PC-3 (cell line): Measurements from ENCODE around the gene CACNA1H. TPM values are rescaled to one million over a fixed set of nuclear protein-coding genes. Genes with fewer than 3 reads are reported as not detected.

ENCODE experiments used
- ATAC-seq: fragments of 200-7000 bp; cut with Tn5 transposase; 2 replicates; pipeline ENCODE4 v1.9.1; 2020; ENCODE audit warnings: mild to moderate bottlenecking, moderate library complexity
- BruUV-seq: library from RNA; stranded (reverse); fragments of 400-500 nt; replicated peaks from 2 replicates; lab custom pipeline; 2021; lab: Mats Ljungman, UMichigan
- CTCF ChIA-PET: fragments of 300-600 bp; sonication (Branson Sonifier 250); formaldehyde crosslinking; loops from one replicate; lab custom pipeline; 2022; ENCODE audit warnings: antibody characterized with exemption; lab: Charles Lee
- POLR2A ChIA-PET: fragments of 300-600 bp; sonication (Branson Sonifier 250); formaldehyde crosslinking; loops from one replicate; lab custom pipeline; 2022; ENCODE audit warnings: antibody characterized with exemption; ENCODE audit not compliant: unreplicated experiment; lab: Charles Lee
- DNase-seq: peaks from one replicate; pipeline ENCODE4 v3.0.0-alpha.2; 2015
- H2AFZ ChIP-seq: fragments of 300-600 bp; sonication (generic); 2 replicates; pipeline ENCODE4 v1.6.0; 2016; ENCODE audit warnings: antibody characterized with exemption, low read length
- H3F3A ChIP-seq: fragments of 300-600 bp; sonication (generic); one replicate; pipeline ENCODE4 v1.6.0; 2017; ENCODE audit warnings: antibody characterized with exemption, low read length, control low read depth, mild to moderate bottlenecking; ENCODE audit not compliant: unreplicated experiment
- H3K27ac ChIP-seq: fragments of 300-600 bp; sonication (generic); 2 replicates; pipeline ENCODE4 v1.5.1; 2016; ENCODE audit warnings: mild to moderate bottlenecking, low read length
- H3K27me3 ChIP-seq: fragments of 300-600 bp; sonication (generic); 2 replicates; pipeline ENCODE4 v1.6.1; 2016; ENCODE audit warnings: low read length, mixed read lengths
- H3K36me3 ChIP-seq: fragments of 300-600 bp; sonication (generic); 2 replicates; pipeline ENCODE4 v1.6.1; 2016; ENCODE audit warnings: low read depth, mixed run types, low read length, mixed read lengths
- H3K4me1 ChIP-seq: fragments of 300-600 bp; sonication (generic); 2 replicates; pipeline ENCODE4 v1.5.1; 2016; ENCODE audit warnings: low read length; ENCODE audit not compliant: insufficient read depth
- H3K4me2 ChIP-seq: fragments of 300-600 bp; sonication (generic); 2 replicates; pipeline ENCODE4 v1.6.0; 2016; ENCODE audit warnings: low read length
- H3K4me3 ChIP-seq: fragments of 300-600 bp; sonication (generic); 2 replicates; pipeline ENCODE4 v1.5.1; 2016; ENCODE audit warnings: mild to moderate bottlenecking, low read length, mixed read lengths
- H3K79me2 ChIP-seq: fragments of 300-600 bp; sonication (generic); 2 replicates; pipeline ENCODE4 v1.6.1; 2017; ENCODE audit warnings: low read length, mixed read lengths
- H3K9ac ChIP-seq: fragments of 300-600 bp; sonication (generic); 2 replicates; pipeline ENCODE4 v1.6.0; 2016; ENCODE audit warnings: mild to moderate bottlenecking, low read length
- H3K9me2 ChIP-seq: fragments of 300-600 bp; sonication (generic); replicated peaks from 2 replicates; pipeline ENCODE4 v1.6.1; 2016; ENCODE audit warnings: mixed run types, low read length, mixed read lengths
- H3K9me3 ChIP-seq: fragments of 300-600 bp; sonication (generic); 2 replicates; pipeline ENCODE4 v1.6.1; 2016; ENCODE audit warnings: low read length, mixed read lengths
- H4K20me1 ChIP-seq: fragments of 300-600 bp; sonication (generic); 2 replicates; pipeline ENCODE4 v1.6.1; 2016; ENCODE audit warnings: low read length, mixed read lengths
- EZH2 ChIP-seq: fragments of 300-600 bp; sonication (generic); IDR thresholded peaks from one replicate; pipeline ENCODE4 v1.6.1; 2017; ENCODE audit warnings: antibody characterized with exemption, mild to moderate bottlenecking, low read length; ENCODE audit not compliant: unreplicated experiment
- EZH2phosphoT487 ChIP-seq: fragments of 300-600 bp; sonication (generic); IDR thresholded peaks from 2 replicates; pipeline ENCODE4 v1.6.1; 2018; ENCODE audit warnings: mild to moderate bottlenecking, antibody characterized with exemption, low read length, borderline replicate concordance
- intact Hi-C: fragments of 100-400 bp; cut with micrococcal nuclease; formaldehyde crosslinking; loops from 2 replicates; pipeline ENCODE4 v1.9.0; 2023
- total RNA-seq: library from RNA; depleted of rRNA; stranded (reverse); fragments of >200 nt; gene quantifications from 2 replicates; pipeline ENCODE4 v1.2.3, GENCODE V29; 2014
- TF ChIP-seq, protein P1 (sequence below): fragments of 300-600 bp; sonication (generic); conservative IDR thresholded peaks from 2 replicates; pipeline ENCODE4 v1.5.1; 2017; ENCODE audit warnings: antibody characterized with exemption, low read depth, mild to moderate bottlenecking, low read length

Gene CACNA1H
- total RNA-seq, 1 experiment from 2014 or later, result 4.1 TPM

- CTCF ChIA-PET, result no interaction called here
- BruUV-seq, result no TSS peak
- no peaks in the 10 kb centered on the region for H3K9me2 ChIP-seq
These were observed 49.4 kb downstream of the CACNA1H start for GRCh38 chr16:1202274-1202673.

DNA sequence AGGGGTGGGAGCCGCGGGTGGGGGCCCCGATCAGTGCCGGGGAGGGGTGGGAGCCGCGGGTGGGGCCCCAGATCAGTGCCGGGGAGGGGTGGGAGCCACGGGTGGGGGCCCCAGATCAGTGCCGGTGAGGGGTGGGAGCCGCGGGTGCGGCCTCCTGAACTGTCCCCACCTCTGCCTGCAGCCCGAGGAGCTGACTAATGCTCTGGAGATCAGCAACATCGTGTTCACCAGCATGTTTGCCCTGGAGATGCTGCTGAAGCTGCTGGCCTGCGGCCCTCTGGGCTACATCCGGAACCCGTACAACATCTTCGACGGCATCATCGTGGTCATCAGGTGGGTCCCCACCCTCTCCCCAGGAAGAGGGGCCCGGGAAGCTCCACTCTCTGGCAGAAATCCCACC, 52.0 kb downstream of the CACNA1H start:
- H3F3A ChIP-seq, result no peaks in the 10 kb centered on the region
- H3K9me2 ChIP-seq, result no peaks in the 10 kb centered on the region
- H3K36me3 ChIP-seq, result no peaks in the 10 kb centered on the region
- no peak for DNase-seq
- H3K4me2 ChIP-seq, result no peak overlapping the region
- no TSS peak for BruUV-seq
- H4K20me1 ChIP-seq, result no peaks in the 10 kb centered on the region
- H3K27ac ChIP-seq, result no peak overlapping the region
- ChIA-PET POLR2A (no interaction called here), CTCF (no interaction called here)
- H2AFZ ChIP-seq, result no peak overlapping the region
- no peaks in the 10 kb centered on the region for H3K27me3 ChIP-seq
- H3K4me1 ChIP-seq, result no peaks in the 10 kb centered on the region
- ATAC-seq, result no peak
- intact Hi-C loops, result no loop called here
- TF ChIP-seq EZH2 (no peak), EZH2phosphoT487 (no peak)
- TF ChIP-seq, protein P1, sequence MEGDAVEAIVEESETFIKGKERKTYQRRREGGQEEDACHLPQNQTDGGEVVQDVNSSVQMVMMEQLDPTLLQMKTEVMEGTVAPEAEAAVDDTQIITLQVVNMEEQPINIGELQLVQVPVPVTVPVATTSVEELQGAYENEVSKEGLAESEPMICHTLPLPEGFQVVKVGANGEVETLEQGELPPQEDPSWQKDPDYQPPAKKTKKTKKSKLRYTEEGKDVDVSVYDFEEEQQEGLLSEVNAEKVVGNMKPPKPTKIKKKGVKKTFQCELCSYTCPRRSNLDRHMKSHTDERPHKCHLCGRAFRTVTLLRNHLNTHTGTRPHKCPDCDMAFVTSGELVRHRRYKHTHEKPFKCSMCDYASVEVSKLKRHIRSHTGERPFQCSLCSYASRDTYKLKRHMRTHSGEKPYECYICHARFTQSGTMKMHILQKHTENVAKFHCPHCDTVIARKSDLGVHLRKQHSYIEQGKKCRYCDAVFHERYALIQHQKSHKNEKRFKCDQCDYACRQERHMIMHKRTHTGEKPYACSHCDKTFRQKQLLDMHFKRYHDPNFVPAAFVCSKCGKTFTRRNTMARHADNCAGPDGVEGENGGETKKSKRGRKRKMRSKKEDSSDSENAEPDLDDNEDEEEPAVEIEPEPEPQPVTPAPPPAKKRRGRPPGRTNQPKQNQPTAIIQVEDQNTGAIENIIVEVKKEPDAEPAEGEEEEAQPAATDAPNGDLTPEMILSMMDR, result no peak
- no peak overlapping the region for H3K9ac ChIP-seq
- no peaks in the 10 kb centered on the region for H3K9me3 ChIP-seq
- H3K4me3 ChIP-seq, result no peak overlapping the region
- H3K79me2 ChIP-seq, result no peaks in the 10 kb centered on the region

More at GRCh38 chr16:1202274-1202673, 49.4 kb downstream of the CACNA1H start:
- no peak for DNase-seq
- Histone ChIP-seq H2AFZ (no peak overlapping the region), H3K4me2 (no peak overlapping the region), H3K4me1 (no peaks in the 10 kb centered on the region), H3K27me3 (no peaks in the 10 kb centered on the region), H3K9me3 (no peaks in the 10 kb centered on the region), H3K79me2 (no peaks in the 10 kb centered on the region), H3K36me3 (no peaks in the 10 kb centered on the region), H4K20me1 (no peaks in the 10 kb centered on the region), H3K27ac (no peak overlapping the region), H3K9ac (no peak overlapping the region), H3K4me3 (no peak overlapping the region), H3F3A (no peaks in the 10 kb centered on the region)
- TF ChIP-seq EZH2phosphoT487 (no peak), EZH2 (no peak)
- TF ChIP-seq, protein P1, result no peak
- no peak for ATAC-seq
- intact Hi-C loops, result no loop called here
- POLR2A ChIA-PET, result no interaction called here

DNA sequence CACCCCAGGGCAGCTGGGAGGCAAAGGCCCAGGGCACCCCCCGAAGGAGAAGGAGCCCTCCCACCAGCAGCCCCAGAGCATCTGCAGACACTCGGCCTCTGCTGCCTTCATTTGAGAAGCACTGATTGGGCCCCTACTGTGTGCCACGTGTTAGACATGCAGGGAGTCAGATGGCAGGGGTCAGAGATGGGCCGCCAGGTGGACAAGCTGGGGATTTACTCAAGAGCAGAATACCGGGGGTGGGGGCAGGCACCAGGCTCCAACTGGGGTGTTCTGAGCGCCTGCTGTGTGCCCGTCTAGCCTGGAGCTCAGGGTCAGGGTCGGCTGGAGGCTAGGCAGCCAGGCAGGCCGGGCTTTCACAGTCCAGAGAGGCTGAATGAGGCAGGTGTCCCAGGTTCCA, 53.4 kb downstream of the CACNA1H start:
- ChIA-PET CTCF (no interaction called here), POLR2A (no interaction called here)
- Histone ChIP-seq H3K9me3 (no peaks in the 10 kb centered on the region), H3K4me2 (no peak overlapping the region), H3K27ac (no peak overlapping the region), H4K20me1 (no peaks in the 10 kb centered on the region), H3K4me1 (no peaks in the 10 kb centered on the region), H3F3A (no peaks in the 10 kb centered on the region), H3K9ac (no peak overlapping the region), H3K27me3 (no peaks in the 10 kb centered on the region), H2AFZ (no peak overlapping the region), H3K36me3 (no peaks in the 10 kb centered on the region), H3K9me2 (no peaks in the 10 kb centered on the region), H3K79me2 (no peaks in the 10 kb centered on the region), H3K4me3 (no peak overlapping the region)
- no TSS peak for BruUV-seq
- intact Hi-C loops, result no loop called here
- TF ChIP-seq EZH2phosphoT487 (no peak), EZH2 (no peak)
- TF ChIP-seq, protein P1, result no peak
- no peak for ATAC-seq
- DNase-seq, result no peak
